Panc1 (cell line): ENCODE data around the gene KIF21B.
"Not testable (repeated sequence)": the region's sequence is repeated elsewhere in the genome, so short reads cannot be mapped to it uniquely, and the experiment has no call there.

Experiments used
- CTCF ChIP-seq: fragments of 450-650 bp; IDR thresholded peaks from 2 replicates; pipeline ENCODE4 v1.5.1; 2017; ENCODE audit warnings: mild to moderate bottlenecking
- POLR2AphosphoS5 ChIP-seq: IDR thresholded peaks from 2 replicates; pipeline ENCODE4 v1.6.1; 2012; ENCODE audit warnings: mild to moderate bottlenecking, low read depth, low read length, moderate library complexity
- SIN3A ChIP-seq: IDR thresholded peaks from 2 replicates; pipeline ENCODE4 v1.6.1; 2012; ENCODE audit warnings: low read depth, mild to moderate bottlenecking, low read length, moderate library complexity, borderline replicate concordance; ENCODE audit not compliant: insufficient read depth
- TF ChIP-seq, protein P1 (sequence below), 2 experiments: IDR thresholded peaks; 2 replicates each; pipeline ENCODE4 v1.6.1; 2011 to 2012; ENCODE audit warnings: low read depth in 2 of 2, control low read depth in 1 of 2, low read length in 1 of 2, mild to moderate bottlenecking in 1 of 2, moderate library complexity in 1 of 2; ENCODE audit not compliant: insufficient read depth in 1 of 2

DNA sequence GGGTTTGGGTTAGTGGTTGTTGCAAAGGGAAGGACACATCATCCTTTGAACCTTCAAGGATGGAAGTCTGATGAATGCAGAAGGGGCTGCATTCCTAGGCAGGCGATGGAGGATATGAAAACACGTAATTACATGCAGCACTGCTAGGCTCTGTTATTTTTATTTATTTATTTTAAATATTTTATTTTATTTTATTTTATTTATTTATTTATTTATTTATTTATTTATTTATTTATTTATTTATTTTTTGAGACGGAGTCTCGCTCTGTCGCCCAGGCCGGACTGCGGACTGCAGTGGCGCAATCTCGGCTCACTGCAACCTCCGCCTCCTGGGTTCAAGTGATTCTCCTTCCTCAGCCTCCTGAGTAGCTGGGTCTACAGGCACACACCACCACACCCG is 59.6 kb downstream of the KIF21B start:
- TF ChIP-seq POLR2AphosphoS5, CTCF, SIN3A: not testable (repeated sequence)
- TF ChIP-seq, protein P1, sequence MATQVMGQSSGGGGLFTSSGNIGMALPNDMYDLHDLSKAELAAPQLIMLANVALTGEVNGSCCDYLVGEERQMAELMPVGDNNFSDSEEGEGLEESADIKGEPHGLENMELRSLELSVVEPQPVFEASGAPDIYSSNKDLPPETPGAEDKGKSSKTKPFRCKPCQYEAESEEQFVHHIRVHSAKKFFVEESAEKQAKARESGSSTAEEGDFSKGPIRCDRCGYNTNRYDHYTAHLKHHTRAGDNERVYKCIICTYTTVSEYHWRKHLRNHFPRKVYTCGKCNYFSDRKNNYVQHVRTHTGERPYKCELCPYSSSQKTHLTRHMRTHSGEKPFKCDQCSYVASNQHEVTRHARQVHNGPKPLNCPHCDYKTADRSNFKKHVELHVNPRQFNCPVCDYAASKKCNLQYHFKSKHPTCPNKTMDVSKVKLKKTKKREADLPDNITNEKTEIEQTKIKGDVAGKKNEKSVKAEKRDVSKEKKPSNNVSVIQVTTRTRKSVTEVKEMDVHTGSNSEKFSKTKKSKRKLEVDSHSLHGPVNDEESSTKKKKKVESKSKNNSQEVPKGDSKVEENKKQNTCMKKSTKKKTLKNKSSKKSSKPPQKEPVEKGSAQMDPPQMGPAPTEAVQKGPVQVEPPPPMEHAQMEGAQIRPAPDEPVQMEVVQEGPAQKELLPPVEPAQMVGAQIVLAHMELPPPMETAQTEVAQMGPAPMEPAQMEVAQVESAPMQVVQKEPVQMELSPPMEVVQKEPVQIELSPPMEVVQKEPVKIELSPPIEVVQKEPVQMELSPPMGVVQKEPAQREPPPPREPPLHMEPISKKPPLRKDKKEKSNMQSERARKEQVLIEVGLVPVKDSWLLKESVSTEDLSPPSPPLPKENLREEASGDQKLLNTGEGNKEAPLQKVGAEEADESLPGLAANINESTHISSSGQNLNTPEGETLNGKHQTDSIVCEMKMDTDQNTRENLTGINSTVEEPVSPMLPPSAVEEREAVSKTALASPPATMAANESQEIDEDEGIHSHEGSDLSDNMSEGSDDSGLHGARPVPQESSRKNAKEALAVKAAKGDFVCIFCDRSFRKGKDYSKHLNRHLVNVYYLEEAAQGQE (IDR thresholded peaks at IDR 0.05; ENCODE audit: insufficient read depth in 1 of 2, low read depth in 2 of 2, low read length in 1 of 2), result not testable (repeated sequence)
